ENCODE measurements around the gene IRF5.
A peak's percentile ranks its signal among the peaks of the same experiment; 100 is the strongest.

The IRF5 gene

GRCh38 chr7:128906766-128907559, 30.8 kb upstream of the IRF5 start (continued):
- TF ChIP-seq ZNF639 (tag by site-specific recombination; IDR thresholded peaks at IDR 0.05) (no peak), ZNF626 (tag by site-specific recombination; IDR thresholded peaks at IDR 0.05) (no peak), ZIC2 (tag by site-specific recombination; IDR thresholded peaks at IDR 0.05) (no peak), ZNF488 (tag by site-specific recombination; IDR thresholded peaks at IDR 0.05) (no peak), ZNF266 (tag by site-specific recombination; IDR thresholded peaks at IDR 0.05; ENCODE audit: low read depth) (no peak), ZFHX2 (tag by site-specific recombination; conservative IDR thresholded peaks at IDR 0.05) (no peak)

- H3K27ac ChIP-seq (ENCODE audit: extremely low read depth, low read depth, low read length), result no peak overlapping the region
- TF ChIP-seq SP2 (tag by site-specific recombination; IDR thresholded peaks at IDR 0.05) (peak; percentile 14; the same call in 1 of the 2 replicates), ZNF544 (tag by site-specific recombination; IDR thresholded peaks at IDR 0.05) (no peak), ZNF37A (tag by site-specific recombination; IDR thresholded peaks at IDR 0.05) (no peak)
- ChIA-PET POLR2A (no interaction called here), CTCF (interaction anchor here (0.7 kb wide), 2 partner anchors 182 to 265 kb away, joined by 3 read pairs; no protein-coding TSS in a partner anchor)
- H3K4me3 ChIP-seq (ENCODE audit: low read depth, low read length), result no peak overlapping the region
- H3K9me3 ChIP-seq (ENCODE audit: control insufficient read depth, insufficient read depth, low read depth, low read length), result no peaks in the 10 kb centered on the region
- no peaks in the 10 kb centered on the region for H3K4me1 ChIP-seq (ENCODE audit: control insufficient read depth, insufficient read depth, low read length)
- no peaks in the 10 kb centered on the region for H3K36me3 ChIP-seq (ENCODE audit: control insufficient read depth in 2 of 2, insufficient read depth in 1 of 2, low read length in 2 of 2)
Observed at GRCh38 chr7:128908750-128909624, 28.7 kb upstream of the IRF5 start.

- ChIA-PET POLR2A (no interaction called here), CTCF (interaction anchor here (0.5 to 0.6 kb wide), 2 partner anchors 308 to 361 kb away, joined by 3 read pairs; no protein-coding TSS in a partner anchor)
- H3K27ac ChIP-seq (ENCODE audit: extremely low read depth, low read depth, low read length), result no peak overlapping the region
- H3K36me3 ChIP-seq (ENCODE audit: control insufficient read depth in 2 of 2, insufficient read depth in 1 of 2, low read length in 2 of 2), result no peaks in the 10 kb centered on the region
- H3K4me3 ChIP-seq (ENCODE audit: low read depth, low read length), result no peak overlapping the region
- no peaks in the 10 kb centered on the region for H3K9me3 ChIP-seq (ENCODE audit: control insufficient read depth, insufficient read depth, low read depth, low read length)
- no peaks in the 10 kb centered on the region for H3K4me1 ChIP-seq (ENCODE audit: control insufficient read depth, insufficient read depth, low read length)
- TF ChIP-seq ZBTB8A (tag by site-specific recombination; IDR thresholded peaks at IDR 0.05) (peak; percentile 77), ZNF37A (tag by site-specific recombination; IDR thresholded peaks at IDR 0.05) (no peak), ZNF664 (tag by site-specific recombination; IDR thresholded peaks at IDR 0.05) (no peak), ZNF518A (tag by site-specific recombination; conservative IDR thresholded peaks at IDR 0.05; ENCODE audit: low read depth) (no peak), ZBTB17 (tag by site-specific recombination; IDR thresholded peaks at IDR 0.05) (peak; percentile 94), ZNF366 (tag by site-specific recombination; conservative IDR thresholded peaks at IDR 0.05) (no peak), ZNF776 (tag by site-specific recombination; IDR thresholded peaks at IDR 0.05; ENCODE audit: borderline replicate concordance) (no peak), CTCF (tag by site-specific recombination; IDR thresholded peaks at IDR 0.05) (no peak)
Observed at GRCh38 chr7:128909625-128910568, 27.8 kb upstream of the IRF5 start.

All from HEK293 (cell line).